Osteocyte (in vitro differentiated cells): Measurements from ENCODE around the gene CISD3. TPM values are rescaled to one million over a fixed set of nuclear protein-coding genes. Genes with fewer than 3 reads are reported as not detected.
A peak's percentile ranks its signal among the peaks of the same experiment; 100 is the strongest.
"Not testable (repeated sequence)": the region's sequence is repeated elsewhere in the genome, so short reads cannot be mapped to it uniquely, and the experiment has no call there.

Experiments
- DNase-seq: peaks from one replicate; pipeline ENCODE4 v3.0.0; 2021; ENCODE audit warnings: mixed read lengths; ENCODE audit not compliant: unreplicated experiment; ENCODE audit errors: extremely low spot score
- H3K27ac Mint-ChIP-seq: one replicate; pipeline ENCODE4 v1.8.0; 2021; ENCODE audit warnings: mild to moderate bottlenecking, mixed read lengths; ENCODE audit not compliant: unreplicated experiment
- H3K27me3 Mint-ChIP-seq: one replicate; pipeline ENCODE4 v1.8.0; 2021; ENCODE audit warnings: mixed read lengths; ENCODE audit not compliant: unreplicated experiment
- H3K36me3 Mint-ChIP-seq: one replicate; pipeline ENCODE4 v1.8.0; 2021; ENCODE audit warnings: mixed read lengths; ENCODE audit not compliant: unreplicated experiment
- H3K4me1 Mint-ChIP-seq: one replicate; pipeline ENCODE4 v1.8.0; 2021; ENCODE audit warnings: mixed read lengths; ENCODE audit not compliant: unreplicated experiment
- H3K4me3 Mint-ChIP-seq: one replicate; pipeline ENCODE4 v1.8.0; 2021; ENCODE audit warnings: mild to moderate bottlenecking, moderate library complexity, mixed read lengths; ENCODE audit not compliant: unreplicated experiment
- H3K9me3 Mint-ChIP-seq: one replicate; pipeline ENCODE4 v1.8.0; 2021; ENCODE audit warnings: mixed read lengths; ENCODE audit not compliant: unreplicated experiment
- CTCF ChIP-seq: fragments of 200-600 bp; sonication (generic); IDR thresholded peaks from 2 replicates; pipeline ENCODE4 v1.5.0; 2021; ENCODE audit warnings: antibody characterized with exemption, mild to moderate bottlenecking, moderate library complexity
- total RNA-seq: library from RNA; stranded (reverse); gene quantifications from 2 replicates; pipeline ENCODE4 v1.2.1, GENCODE V29; 2021

CISD3 gene
- total RNA-seq, 1 donor from 2014 or later: 16.7 TPM

- Mint-ChIP-seq H3K36me3 (peaks cover 6% of the 10 kb centered on the region), H3K4me1 (peaks cover 10% of the 10 kb centered on the region), H3K27ac (no peak overlapping the region), H3K4me3 (no peak overlapping the region), H3K9me3 (no peaks in the 10 kb centered on the region), H3K27me3 (no peaks in the 10 kb centered on the region)
- no peak for DNase-seq
- TF ChIP-seq CTCF: no peak
Measured at GRCh38 chr17:38725066-38725465, 5.1 kb upstream of the CISD3 start.

GRCh38 chr17:38726145-38726544 is 4.0 kb upstream of the CISD3 start:
- H3K9me3 Mint-ChIP-seq, H3K27ac Mint-ChIP-seq, H3K27me3 Mint-ChIP-seq, DNase-seq, H3K36me3 Mint-ChIP-seq, H3K4me3 Mint-ChIP-seq: not testable (repeated sequence)
- H3K4me1 Mint-ChIP-seq: peaks cover 17% of the 10 kb centered on the region

GRCh38 chr17:38727736-38728135 is 2.4 kb upstream of the CISD3 start:
- H3K27me3 Mint-ChIP-seq: no peaks in the 10 kb centered on the region
- peaks cover under 1% of the 10 kb centered on the region for H3K36me3 Mint-ChIP-seq
- H3K4me1 Mint-ChIP-seq: peaks cover 30% of the 10 kb centered on the region
- no peak overlapping the region for H3K4me3 Mint-ChIP-seq
- no peak overlapping the region for H3K27ac Mint-ChIP-seq
- no peaks in the 10 kb centered on the region for H3K9me3 Mint-ChIP-seq
- no peak for TF ChIP-seq CTCF
- DNase-seq: no peak

GRCh38 chr17:38728290-38728831 is 1.8 kb upstream of the CISD3 start:
- no peak for DNase-seq
- Mint-ChIP-seq H3K27me3 (no peaks in the 10 kb centered on the region), H3K27ac (no peak overlapping the region), H3K4me3 (no peak overlapping the region), H3K9me3 (no peaks in the 10 kb centered on the region), H3K36me3 (peaks cover 4% of the 10 kb centered on the region), H3K4me1 (peaks cover 30% of the 10 kb centered on the region)
- TF ChIP-seq CTCF: no peak

GRCh38 chr17:38729368-38729885 is 714 bp upstream of the CISD3 start:
- no peaks in the 10 kb centered on the region for H3K9me3 Mint-ChIP-seq
- TF ChIP-seq CTCF: no peak
- no peak for DNase-seq
- H3K27me3 Mint-ChIP-seq: no peaks in the 10 kb centered on the region
- H3K36me3 Mint-ChIP-seq: peaks cover 4% of the 10 kb centered on the region
- peak overlapping the region; percentile 55 for H3K27ac Mint-ChIP-seq
- peaks cover 27% of the 10 kb centered on the region for H3K4me1 Mint-ChIP-seq
- peak overlapping the region; percentile 70 for H3K4me3 Mint-ChIP-seq
